Tibial nerve (tissue), 4 donors: ENCODE data around the gene MOGAT2.

ENCODE experiments used
- EP300 ChIP-seq, 2 donors: sonication (generic); formaldehyde crosslinking; IDR thresholded peaks; one replicate each; pipeline ENCODE4 v1.6.1; 2017; ENCODE audit warnings: antibody characterized with exemption in 2 of 2, mild to moderate bottlenecking in 1 of 2
- TF ChIP-seq, protein P1 (sequence below), 5 experiments: fragments of 200-600 bp in 3 of 5; fragments of 450-650 bp in 2 of 5; sonication (generic) in 3 of 5; IDR thresholded peaks; one replicate each; pipeline ENCODE4 v1.5.1; 2016 to 2019; ENCODE audit warnings: antibody characterized with exemption in 5 of 5, mild to moderate bottlenecking in 3 of 5, moderate library complexity in 2 of 5

DNA sequence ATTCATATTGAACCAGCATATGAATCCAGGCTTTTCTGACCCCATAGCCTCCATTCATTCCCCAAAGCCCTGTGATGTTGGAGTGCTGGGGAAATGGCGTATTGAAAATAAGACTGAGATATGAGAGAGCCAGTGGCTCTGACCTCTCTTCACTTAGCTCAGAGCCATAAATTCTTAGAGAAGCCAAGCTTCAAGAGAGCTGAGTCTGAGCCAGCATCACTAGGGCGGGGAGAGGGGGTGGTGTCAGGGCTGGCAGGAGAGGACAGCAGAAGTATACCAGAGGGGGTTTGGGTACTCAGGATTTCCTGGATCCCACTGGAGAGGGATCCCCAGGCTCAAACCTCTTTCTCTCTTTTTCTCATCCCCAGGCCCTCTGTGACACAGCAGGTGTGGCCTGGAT, 16.7 kb upstream of the MOGAT2 start:
- TF ChIP-seq, protein P1, sequence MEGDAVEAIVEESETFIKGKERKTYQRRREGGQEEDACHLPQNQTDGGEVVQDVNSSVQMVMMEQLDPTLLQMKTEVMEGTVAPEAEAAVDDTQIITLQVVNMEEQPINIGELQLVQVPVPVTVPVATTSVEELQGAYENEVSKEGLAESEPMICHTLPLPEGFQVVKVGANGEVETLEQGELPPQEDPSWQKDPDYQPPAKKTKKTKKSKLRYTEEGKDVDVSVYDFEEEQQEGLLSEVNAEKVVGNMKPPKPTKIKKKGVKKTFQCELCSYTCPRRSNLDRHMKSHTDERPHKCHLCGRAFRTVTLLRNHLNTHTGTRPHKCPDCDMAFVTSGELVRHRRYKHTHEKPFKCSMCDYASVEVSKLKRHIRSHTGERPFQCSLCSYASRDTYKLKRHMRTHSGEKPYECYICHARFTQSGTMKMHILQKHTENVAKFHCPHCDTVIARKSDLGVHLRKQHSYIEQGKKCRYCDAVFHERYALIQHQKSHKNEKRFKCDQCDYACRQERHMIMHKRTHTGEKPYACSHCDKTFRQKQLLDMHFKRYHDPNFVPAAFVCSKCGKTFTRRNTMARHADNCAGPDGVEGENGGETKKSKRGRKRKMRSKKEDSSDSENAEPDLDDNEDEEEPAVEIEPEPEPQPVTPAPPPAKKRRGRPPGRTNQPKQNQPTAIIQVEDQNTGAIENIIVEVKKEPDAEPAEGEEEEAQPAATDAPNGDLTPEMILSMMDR (IDR thresholded peaks at IDR 0.05): no peak
- no peak for TF ChIP-seq EP300 (IDR thresholded peaks at IDR 0.05)
